SU-DHL-6 (cell line): ENCODE results near the gene TMEM178A.

Experiments
- CTCF ChIP-seq: fragments of 200-600 bp; sonication (generic); IDR thresholded peaks from one replicate; pipeline ENCODE4 v1.5.1; 2017; ENCODE audit warnings: antibody characterized with exemption, mild to moderate bottlenecking, low read length, moderate library complexity; ENCODE audit not compliant: insufficient read depth, poor library complexity, severe bottlenecking
- EZH2phosphoT487 ChIP-seq: fragments of 200-600 bp; sonication (generic), shearing (Covaris generic); conservative IDR thresholded peaks from 2 replicates; pipeline ENCODE4 v1.6.1; 2018; ENCODE audit warnings: mild to moderate bottlenecking, antibody characterized with exemption, low read length, moderate library complexity, mixed read lengths

DNA sequence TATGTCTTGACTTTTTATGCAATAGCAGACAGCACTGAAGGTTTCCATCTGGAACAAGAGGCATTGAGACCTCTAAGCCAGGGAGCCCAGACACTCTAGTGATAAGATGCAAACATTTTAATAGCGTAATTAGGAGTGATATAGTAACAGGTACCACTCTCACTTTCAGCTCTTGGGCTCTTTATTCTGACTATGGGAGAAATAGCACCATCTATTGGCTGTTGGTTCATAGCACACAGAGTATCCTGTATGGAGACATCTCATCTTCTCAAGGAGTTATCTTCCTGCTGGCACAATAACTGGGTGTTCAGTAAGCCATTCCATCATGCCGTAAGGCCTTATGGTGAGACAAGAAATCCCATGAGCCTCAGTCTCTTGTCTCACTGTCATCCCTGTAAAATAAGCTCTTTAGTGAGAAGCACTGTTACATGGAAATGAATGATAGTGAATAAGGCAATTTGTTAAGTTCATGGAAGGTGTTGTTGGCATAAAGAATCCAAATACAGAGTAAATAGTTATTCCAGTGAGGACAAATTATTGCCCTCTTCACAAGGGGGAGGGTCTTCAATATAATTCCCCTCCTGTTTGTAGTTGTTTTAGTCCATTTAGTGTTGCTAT is 65.1 kb downstream of the TMEM178A start:
- TF ChIP-seq CTCF (peak; percentile 76), EZH2phosphoT487 (no peak)
